ENCODE data around the gene KDM1A.

KDM1A gene

GRCh38 chr1:23118407-23118806 is 99.1 kb downstream of the KDM1A start:
- TF ChIP-seq, protein P1, sequence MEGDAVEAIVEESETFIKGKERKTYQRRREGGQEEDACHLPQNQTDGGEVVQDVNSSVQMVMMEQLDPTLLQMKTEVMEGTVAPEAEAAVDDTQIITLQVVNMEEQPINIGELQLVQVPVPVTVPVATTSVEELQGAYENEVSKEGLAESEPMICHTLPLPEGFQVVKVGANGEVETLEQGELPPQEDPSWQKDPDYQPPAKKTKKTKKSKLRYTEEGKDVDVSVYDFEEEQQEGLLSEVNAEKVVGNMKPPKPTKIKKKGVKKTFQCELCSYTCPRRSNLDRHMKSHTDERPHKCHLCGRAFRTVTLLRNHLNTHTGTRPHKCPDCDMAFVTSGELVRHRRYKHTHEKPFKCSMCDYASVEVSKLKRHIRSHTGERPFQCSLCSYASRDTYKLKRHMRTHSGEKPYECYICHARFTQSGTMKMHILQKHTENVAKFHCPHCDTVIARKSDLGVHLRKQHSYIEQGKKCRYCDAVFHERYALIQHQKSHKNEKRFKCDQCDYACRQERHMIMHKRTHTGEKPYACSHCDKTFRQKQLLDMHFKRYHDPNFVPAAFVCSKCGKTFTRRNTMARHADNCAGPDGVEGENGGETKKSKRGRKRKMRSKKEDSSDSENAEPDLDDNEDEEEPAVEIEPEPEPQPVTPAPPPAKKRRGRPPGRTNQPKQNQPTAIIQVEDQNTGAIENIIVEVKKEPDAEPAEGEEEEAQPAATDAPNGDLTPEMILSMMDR (IDR thresholded peaks at IDR 0.05; ENCODE audit: low read length, missing control alignments): no peak
- DNase-seq (ENCODE audit: low read depth): no peak
- no peak overlapping the region for H3K4me3 ChIP-seq (replicated peaks; ENCODE audit: low read depth, low read length)

GRCh38 chr1:23118957-23119792 is 99.9 kb downstream of the KDM1A start:
- DNase-seq (ENCODE audit: low read depth): peak; percentile 28
- TF ChIP-seq, protein P1 (IDR thresholded peaks at IDR 0.05; ENCODE audit: low read length, missing control alignments): no peak
- H3K4me3 ChIP-seq (replicated peaks; ENCODE audit: low read depth, low read length): peak overlapping the region; percentile 17

DNA sequence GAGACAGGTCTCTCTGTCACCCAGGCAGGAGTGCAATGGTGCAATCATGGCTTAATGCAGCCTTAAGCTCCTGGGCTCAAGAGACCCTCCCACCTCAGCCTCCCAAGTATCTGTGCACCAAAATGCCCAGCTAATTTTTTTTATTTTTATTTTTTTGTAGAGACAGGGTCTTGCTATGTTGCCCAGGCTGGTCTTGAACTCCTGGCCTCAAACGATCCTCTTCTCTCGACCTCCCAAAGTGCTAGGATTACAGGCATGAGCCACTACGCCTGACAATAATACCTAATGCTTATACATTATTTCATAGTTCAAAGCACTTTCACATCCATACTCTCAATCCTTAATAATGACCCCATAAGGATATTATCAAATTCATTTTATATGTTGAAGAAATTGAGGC is 101.1 kb downstream of the KDM1A start:
- H3K4me3 ChIP-seq (replicated peaks; ENCODE audit: low read depth, low read length): no peak overlapping the region
- no peak for DNase-seq (ENCODE audit: low read depth)
- TF ChIP-seq, protein P1 (IDR thresholded peaks at IDR 0.05; ENCODE audit: low read length, missing control alignments): no peak

DNA sequence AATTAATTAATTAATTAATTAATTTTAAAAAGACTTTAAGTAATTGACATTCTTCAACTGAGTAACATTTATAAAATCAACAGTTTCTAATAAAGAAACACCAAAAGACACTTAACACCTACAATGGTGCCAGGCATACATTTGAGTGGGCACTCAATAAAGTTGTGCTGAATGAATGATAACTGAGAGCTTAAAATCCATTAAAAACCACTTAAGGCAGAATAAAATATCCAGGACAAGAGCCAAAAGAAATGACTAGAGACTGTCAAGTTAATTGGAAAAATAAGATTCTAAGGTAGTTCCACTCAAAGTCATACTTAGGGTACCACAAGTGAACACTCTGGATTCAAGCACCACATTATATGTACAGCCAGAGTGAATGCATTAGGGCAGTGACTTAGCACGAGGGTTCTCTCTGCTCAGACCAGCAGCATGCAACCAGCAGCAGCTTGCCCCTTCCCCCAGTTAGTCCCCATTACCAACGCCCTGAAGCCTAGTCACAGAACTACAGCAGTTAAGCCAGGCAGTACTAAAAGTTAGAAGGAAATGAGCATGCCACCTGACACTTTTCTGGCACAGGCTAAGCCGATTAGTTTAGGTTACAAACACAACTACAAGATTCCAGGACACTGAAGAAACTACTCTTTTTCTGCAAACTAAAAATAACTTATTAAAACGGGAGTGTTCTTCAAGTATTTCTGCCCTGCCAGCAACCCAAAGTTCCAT is 102.9 kb downstream of the KDM1A start:
- TF ChIP-seq, protein P1 (IDR thresholded peaks at IDR 0.05; ENCODE audit: low read length, missing control alignments): no peak
- DNase-seq (ENCODE audit: low read depth): peak; percentile 74
- H3K4me3 ChIP-seq (replicated peaks; ENCODE audit: low read depth, low read length): no peak overlapping the region

DNA sequence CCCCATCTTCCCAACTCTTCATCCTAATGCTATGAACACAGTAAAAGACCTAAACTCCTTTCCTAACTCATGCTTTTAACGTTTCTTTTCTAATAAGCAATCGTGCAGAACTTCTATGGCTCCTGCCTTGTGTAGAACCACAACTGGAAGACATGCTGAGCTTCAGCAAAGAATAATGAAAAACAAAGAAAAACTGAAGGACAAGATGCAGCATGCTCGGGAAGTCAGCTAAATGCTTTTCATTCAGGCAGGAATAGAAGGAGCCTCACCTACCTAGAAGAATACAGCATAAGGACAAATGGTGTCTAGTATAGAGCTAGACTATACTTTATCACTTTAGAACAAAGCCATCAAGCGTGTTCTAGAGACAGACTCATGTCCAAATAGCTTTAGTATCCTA is 103.5 kb downstream of the KDM1A start:
- H3K4me3 ChIP-seq (replicated peaks; ENCODE audit: low read depth, low read length): no peak overlapping the region
- TF ChIP-seq, protein P1 (IDR thresholded peaks at IDR 0.05; ENCODE audit: low read length, missing control alignments): no peak

GRCh38 chr1:23123528-23123927 is 104.3 kb downstream of the KDM1A start:
- no peak overlapping the region for H3K4me3 ChIP-seq (replicated peaks; ENCODE audit: low read depth, low read length)
- TF ChIP-seq, protein P1 (IDR thresholded peaks at IDR 0.05; ENCODE audit: low read length, missing control alignments): no peak
- no peak for DNase-seq (ENCODE audit: low read depth)

More for the DNA sequence above, 103.5 kb downstream of the KDM1A start:
- DNase-seq (ENCODE audit: low read depth): no peak

All from fibroblast of pulmonary artery (primary cell).